NCI-H1048 (cell line): ENCODE data around the gene MYADM.
"Not testable (repeated sequence)": the region's sequence is repeated elsewhere in the genome, so short reads cannot be mapped to it uniquely, and the experiment has no call there.

Source experiments
- DNase-seq: peaks from one replicate; lab custom pipeline; 2025; lab: John Stamatoyannopoulos, UW

Gene MYADM

GRCh38 chr19:53867225-53868090, at the start of gene MYADM:
Gene MYADM (plus strand): TSS chr19:53867883. CDS start chr19:53873530, 5,647 bp downstream.
- DNase-seq, result peak; percentile 81

GRCh38 chr19:53818756-53819155, 48.9 kb upstream of the MYADM start:
- DNase-seq, result no peak

- no peak for DNase-seq
These were observed 47.8 kb upstream of the MYADM start for GRCh38 chr19:53819861-53820260.

- no peak for DNase-seq
These were observed 44.1 kb upstream of the MYADM start for GRCh38 chr19:53823380-53824120.

- no peak for DNase-seq
These were observed 43.5 kb upstream of the MYADM start, which contains the start of gene NLRP12 for GRCh38 chr19:53824134-53824611. Gene NLRP12 (minus strand): TSS chr19:53824314. CDS start chr19:53824174, 140 bp downstream.

GRCh38 chr19:53826876-53827275, 40.8 kb upstream of the MYADM start:
- DNase-seq, result no peak

- no peak for DNase-seq
These were observed 39.2 kb upstream of the MYADM start for GRCh38 chr19:53828531-53828930.

- DNase-seq, result not testable (repeated sequence)
These were observed 34.8 kb upstream of the MYADM start for GRCh38 chr19:53832861-53833260.

GRCh38 chr19:53838446-53838845, 29.2 kb upstream of the MYADM start:
- DNase-seq, result not testable (repeated sequence)

GRCh38 chr19:53840241-53840640, 27.4 kb upstream of the MYADM start:
- not testable (repeated sequence) for DNase-seq

GRCh38 chr19:53840914-53841313, 26.8 kb upstream of the MYADM start:
- DNase-seq, result not testable (repeated sequence)

GRCh38 chr19:53844849-53845246, 22.8 kb upstream of the MYADM start:
- no peak for DNase-seq

GRCh38 chr19:53847555-53847954, 20.1 kb upstream of the MYADM start:
- no peak for DNase-seq

- no peak for DNase-seq
These were observed 18.4 kb upstream of the MYADM start for GRCh38 chr19:53849237-53849676.

GRCh38 chr19:53853707-53854106, 14.0 kb upstream of the MYADM start:
- no peak for DNase-seq

- no peak for DNase-seq
These were observed 3.3 kb upstream of the MYADM start for GRCh38 chr19:53864308-53864836.

GRCh38 chr19:53865523-53865917, 2.2 kb upstream of the MYADM start:
- DNase-seq, result no peak

GRCh38 chr19:53865918-53866864, 1.5 kb upstream of the MYADM start:
- no peak for DNase-seq

GRCh38 chr19:53866865-53867224, 838 bp upstream of the MYADM start:
- no peak for DNase-seq

GRCh38 chr19:53868091-53868891, 608 bp downstream of the MYADM start:
- DNase-seq, result no peak
